ENCODE data around the gene TKFC. TPM values are rescaled to one million over a fixed set of nuclear protein-coding genes. Genes with fewer than 3 reads are reported as not detected.
A peak's percentile ranks its signal among the peaks of the same experiment; 100 is the strongest.

TKFC gene
- total RNA-seq, 1 donor from 2014 or later: 71.2 TPM

GRCh38 chr11:61329871-61330270 is 3.2 kb upstream of the TKFC start:
- intact Hi-C loops (cut with micrococcal nuclease): loop anchor here (10.0 kb wide), 2 partner anchors 75 to 185 kb away; no protein-coding TSS in a partner anchor
- H3K4me1 Mint-ChIP-seq (ENCODE audit: low read depth): peaks cover 51% of the 10 kb centered on the region
- no peaks in the 10 kb centered on the region for H3K9me3 Mint-ChIP-seq
- no peak overlapping the region for H3K4me3 Mint-ChIP-seq
- peaks cover 46% of the 10 kb centered on the region for H3K36me3 Mint-ChIP-seq (ENCODE audit: low read depth)
- H3K27me3 Mint-ChIP-seq (ENCODE audit: insufficient read depth): no peaks in the 10 kb centered on the region
- H3K27ac Mint-ChIP-seq: no peak overlapping the region
- no peak for DNase-seq (ENCODE audit: low spot score)

- peaks cover 31% of the 10 kb centered on the region for H3K36me3 Mint-ChIP-seq (ENCODE audit: low read depth)
- peak overlapping the region; percentile 97 for H3K27ac Mint-ChIP-seq
- no peaks in the 10 kb centered on the region for H3K27me3 Mint-ChIP-seq (ENCODE audit: insufficient read depth)
- H3K4me1 Mint-ChIP-seq (ENCODE audit: low read depth): peaks cover 65% of the 10 kb centered on the region
- peak overlapping the region; percentile 93 for H3K4me3 Mint-ChIP-seq
- H3K9me3 Mint-ChIP-seq: no peaks in the 10 kb centered on the region
- DNase-seq (ENCODE audit: low spot score): no peak
- intact Hi-C loops (cut with micrococcal nuclease): loop anchor here (1.0 to 10.0 kb wide), 5 partner anchors 37 to 425 kb away; partner anchors contain the start of genes PRPF19, SDHAF2 and VWCE
Measured at GRCh38 chr11:61331651-61332050, 1.4 kb upstream of the TKFC start.

GRCh38 chr11:61332281-61332796 is 689 bp upstream of the TKFC start:
- Mint-ChIP-seq H3K27ac (peak overlapping the region; percentile 97), H3K27me3 (ENCODE audit: insufficient read depth) (no peaks in the 10 kb centered on the region), H3K9me3 (no peaks in the 10 kb centered on the region), H3K4me1 (ENCODE audit: low read depth) (peaks cover 64% of the 10 kb centered on the region), H3K4me3 (peak overlapping the region; percentile 93), H3K36me3 (ENCODE audit: low read depth) (peaks cover 31% of the 10 kb centered on the region)
- intact Hi-C loops (cut with micrococcal nuclease): loop anchor here (1.0 to 10.0 kb wide), 5 partner anchors 38 to 426 kb away; partner anchors contain the start of genes PRPF19, SDHAF2 and VWCE
- DNase-seq (ENCODE audit: low spot score): no peak

GRCh38 chr11:61333550-61334433 is 764 bp downstream of the TKFC start:
- Mint-ChIP-seq H3K4me3 (peak overlapping the region; percentile 93), H3K27me3 (ENCODE audit: insufficient read depth) (no peaks in the 10 kb centered on the region), H3K9me3 (no peaks in the 10 kb centered on the region), H3K27ac (peak overlapping the region; percentile 97), H3K36me3 (ENCODE audit: low read depth) (peaks cover 21% of the 10 kb centered on the region), H3K4me1 (ENCODE audit: low read depth) (peaks cover 53% of the 10 kb centered on the region)
- intact Hi-C loops (cut with micrococcal nuclease): loop anchor here (1.0 to 10.0 kb wide), 5 partner anchors 29 to 427 kb away; partner anchors contain the start of genes PRPF19, TMEM138 and VWCE
- DNase-seq (ENCODE audit: low spot score): peak; percentile 7

- Mint-ChIP-seq H3K27ac (peak overlapping the region; percentile 97), H3K4me1 (ENCODE audit: low read depth) (peaks cover 53% of the 10 kb centered on the region), H3K4me3 (peak overlapping the region; percentile 93), H3K9me3 (no peaks in the 10 kb centered on the region), H3K27me3 (ENCODE audit: insufficient read depth) (no peaks in the 10 kb centered on the region), H3K36me3 (ENCODE audit: low read depth) (peaks cover 15% of the 10 kb centered on the region)
- no peak for DNase-seq (ENCODE audit: low spot score)
- intact Hi-C loops (cut with micrococcal nuclease): loop anchor here (10.0 kb wide), 2 partner anchors 80 to 180 kb away; no protein-coding TSS in a partner anchor
Measured at GRCh38 chr11:61334434-61335354, 1.7 kb downstream of the TKFC start.

- Mint-ChIP-seq H3K27me3 (ENCODE audit: insufficient read depth) (no peaks in the 10 kb centered on the region), H3K4me1 (ENCODE audit: low read depth) (peaks cover 47% of the 10 kb centered on the region), H3K4me3 (peak overlapping the region; percentile 26), H3K9me3 (no peaks in the 10 kb centered on the region), H3K36me3 (ENCODE audit: low read depth) (peaks cover 9% of the 10 kb centered on the region), H3K27ac (peak overlapping the region; percentile 65)
- no peak for DNase-seq (ENCODE audit: low spot score)
- intact Hi-C loops (cut with micrococcal nuclease): loop anchor here (10.0 kb wide), 2 partner anchors 81 to 179 kb away; no protein-coding TSS in a partner anchor
Measured at GRCh38 chr11:61335355-61335710, 2.3 kb downstream of the TKFC start.

- H3K27me3 Mint-ChIP-seq (ENCODE audit: insufficient read depth): no peaks in the 10 kb centered on the region
- intact Hi-C loops (cut with micrococcal nuclease): loop anchor here (1.0 to 10.0 kb wide), 6 partner anchors 49 to 178 kb away; partner anchors contain the start of genes CPSF7 and TMEM216
Measured at GRCh38 chr11:61336171-61336935, 3.3 kb downstream of the TKFC start.

GRCh38 chr11:61337706-61338470 is 4.9 kb downstream of the TKFC start:
- Mint-ChIP-seq H3K27ac (no peak overlapping the region), H3K9me3 (no peaks in the 10 kb centered on the region), H3K4me3 (no peak overlapping the region), H3K27me3 (ENCODE audit: insufficient read depth) (no peaks in the 10 kb centered on the region), H3K36me3 (ENCODE audit: low read depth) (no peaks in the 10 kb centered on the region), H3K4me1 (ENCODE audit: low read depth) (peaks cover 27% of the 10 kb centered on the region)
- intact Hi-C loops (cut with micrococcal nuclease): loop anchor here (10.0 kb wide), 2 partner anchors 83 to 177 kb away; no protein-coding TSS in a partner anchor
- DNase-seq (ENCODE audit: low spot score): no peak

More at GRCh38 chr11:61336171-61336935, 3.3 kb downstream of the TKFC start:
- Mint-ChIP-seq H3K9me3 (no peaks in the 10 kb centered on the region), H3K4me1 (ENCODE audit: low read depth) (peaks cover 37% of the 10 kb centered on the region), H3K4me3 (no peak overlapping the region), H3K36me3 (ENCODE audit: low read depth) (peaks cover 5% of the 10 kb centered on the region), H3K27ac (peak overlapping the region; percentile 63)
- peak; percentile 78 for DNase-seq (ENCODE audit: low spot score)

- no peak overlapping the region for H3K27ac Mint-ChIP-seq
- DNase-seq (ENCODE audit: low spot score): no peak
- peaks cover 20% of the 10 kb centered on the region for H3K4me1 Mint-ChIP-seq (ENCODE audit: low read depth)
- no peak overlapping the region for H3K4me3 Mint-ChIP-seq
- H3K9me3 Mint-ChIP-seq: no peaks in the 10 kb centered on the region
- no peaks in the 10 kb centered on the region for H3K36me3 Mint-ChIP-seq (ENCODE audit: low read depth)
- intact Hi-C loops (cut with micrococcal nuclease): loop anchor here (10.0 kb wide), 2 partner anchors 84 to 176 kb away; no protein-coding TSS in a partner anchor
- H3K27me3 Mint-ChIP-seq (ENCODE audit: insufficient read depth): no peaks in the 10 kb centered on the region
Measured at GRCh38 chr11:61338783-61339489, 5.9 kb downstream of the TKFC start.

- Mint-ChIP-seq H3K4me3 (no peak overlapping the region), H3K4me1 (ENCODE audit: low read depth) (peaks cover 14% of the 10 kb centered on the region), H3K9me3 (no peaks in the 10 kb centered on the region), H3K36me3 (ENCODE audit: low read depth) (no peaks in the 10 kb centered on the region), H3K27me3 (ENCODE audit: insufficient read depth) (no peaks in the 10 kb centered on the region), H3K27ac (no peak overlapping the region)
- intact Hi-C loops (cut with micrococcal nuclease): loop anchor here (10.0 kb wide), 2 partner anchors 85 to 175 kb away; no protein-coding TSS in a partner anchor
- DNase-seq (ENCODE audit: low spot score): no peak
Measured at GRCh38 chr11:61339490-61339878, 6.5 kb downstream of the TKFC start.

GRCh38 chr11:61340979-61341378 is 8.0 kb downstream of the TKFC start:
- Mint-ChIP-seq H3K4me1 (ENCODE audit: low read depth) (peaks cover 6% of the 10 kb centered on the region), H3K27ac (no peak overlapping the region), H3K9me3 (no peaks in the 10 kb centered on the region), H3K27me3 (ENCODE audit: insufficient read depth) (no peaks in the 10 kb centered on the region), H3K36me3 (ENCODE audit: low read depth) (peaks cover 3% of the 10 kb centered on the region), H3K4me3 (no peak overlapping the region)
- no peak for DNase-seq (ENCODE audit: low spot score)
- intact Hi-C loops (cut with micrococcal nuclease): no loop called here
